Dermis blood vessel endothelial cell (primary cell): ENCODE results near the gene DHX34. TPM values are rescaled to one million over a fixed set of nuclear protein-coding genes. Genes with fewer than 3 reads are reported as not detected.
"Not testable (repeated sequence)": the region's sequence is repeated elsewhere in the genome, so short reads cannot be mapped to it uniquely, and the experiment has no call there.

ENCODE experiments used
- DNase-seq: peaks from one replicate; pipeline ENCODE4 v3.0.0; 2010
- total RNA-seq: library from RNA; depleted of rRNA; stranded (reverse); fragments of >200 nt; gene quantifications from 2 replicates; pipeline ENCODE4 v1.2.3, GENCODE V29; 2014

DHX34 gene, protein sequence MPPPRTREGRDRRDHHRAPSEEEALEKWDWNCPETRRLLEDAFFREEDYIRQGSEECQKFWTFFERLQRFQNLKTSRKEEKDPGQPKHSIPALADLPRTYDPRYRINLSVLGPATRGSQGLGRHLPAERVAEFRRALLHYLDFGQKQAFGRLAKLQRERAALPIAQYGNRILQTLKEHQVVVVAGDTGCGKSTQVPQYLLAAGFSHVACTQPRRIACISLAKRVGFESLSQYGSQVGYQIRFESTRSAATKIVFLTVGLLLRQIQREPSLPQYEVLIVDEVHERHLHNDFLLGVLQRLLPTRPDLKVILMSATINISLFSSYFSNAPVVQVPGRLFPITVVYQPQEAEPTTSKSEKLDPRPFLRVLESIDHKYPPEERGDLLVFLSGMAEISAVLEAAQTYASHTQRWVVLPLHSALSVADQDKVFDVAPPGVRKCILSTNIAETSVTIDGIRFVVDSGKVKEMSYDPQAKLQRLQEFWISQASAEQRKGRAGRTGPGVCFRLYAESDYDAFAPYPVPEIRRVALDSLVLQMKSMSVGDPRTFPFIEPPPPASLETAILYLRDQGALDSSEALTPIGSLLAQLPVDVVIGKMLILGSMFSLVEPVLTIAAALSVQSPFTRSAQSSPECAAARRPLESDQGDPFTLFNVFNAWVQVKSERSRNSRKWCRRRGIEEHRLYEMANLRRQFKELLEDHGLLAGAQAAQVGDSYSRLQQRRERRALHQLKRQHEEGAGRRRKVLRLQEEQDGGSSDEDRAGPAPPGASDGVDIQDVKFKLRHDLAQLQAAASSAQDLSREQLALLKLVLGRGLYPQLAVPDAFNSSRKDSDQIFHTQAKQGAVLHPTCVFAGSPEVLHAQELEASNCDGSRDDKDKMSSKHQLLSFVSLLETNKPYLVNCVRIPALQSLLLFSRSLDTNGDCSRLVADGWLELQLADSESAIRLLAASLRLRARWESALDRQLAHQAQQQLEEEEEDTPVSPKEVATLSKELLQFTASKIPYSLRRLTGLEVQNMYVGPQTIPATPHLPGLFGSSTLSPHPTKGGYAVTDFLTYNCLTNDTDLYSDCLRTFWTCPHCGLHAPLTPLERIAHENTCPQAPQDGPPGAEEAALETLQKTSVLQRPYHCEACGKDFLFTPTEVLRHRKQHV
- total RNA-seq = 10.9 and 12.2 TPM in 2 replicates

- DNase-seq = peak; percentile 100
Measured at GRCh38 chr19:47348819-47349795, at the start of gene DHX34. Gene DHX34, plus strand, starts transcription at chr19:47349315. Its CDS starts 3,716 bp downstream, at chr19:47353031.

DNA sequence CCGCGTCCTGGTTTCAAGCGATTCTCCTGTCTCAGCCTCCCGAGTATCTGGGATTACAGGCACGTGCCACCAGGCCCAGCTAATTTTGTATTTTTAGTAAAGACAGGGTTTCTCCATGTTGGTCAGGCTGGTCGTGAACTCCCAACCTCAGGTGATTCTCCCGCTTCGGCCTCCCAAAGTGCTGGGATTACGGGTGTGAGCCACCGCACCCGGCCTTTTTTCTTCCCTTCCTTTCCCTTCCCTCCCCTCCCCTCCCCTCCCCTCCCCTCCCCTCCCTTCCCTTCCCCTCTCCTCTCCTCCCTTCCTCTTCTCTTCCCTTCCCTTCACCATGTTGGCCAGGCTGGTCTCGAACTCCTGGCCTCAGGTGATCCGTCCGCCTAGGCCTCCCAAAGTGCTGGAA, 48.2 kb upstream of the DHX34 start:
- DNase-seq = not testable (repeated sequence)

GRCh38 chr19:47302249-47302648, 46.9 kb upstream of the DHX34 start:
- DNase-seq = no peak

- no peak for DNase-seq
Measured at GRCh38 chr19:47303966-47304365, 45.1 kb upstream of the DHX34 start.

DNA sequence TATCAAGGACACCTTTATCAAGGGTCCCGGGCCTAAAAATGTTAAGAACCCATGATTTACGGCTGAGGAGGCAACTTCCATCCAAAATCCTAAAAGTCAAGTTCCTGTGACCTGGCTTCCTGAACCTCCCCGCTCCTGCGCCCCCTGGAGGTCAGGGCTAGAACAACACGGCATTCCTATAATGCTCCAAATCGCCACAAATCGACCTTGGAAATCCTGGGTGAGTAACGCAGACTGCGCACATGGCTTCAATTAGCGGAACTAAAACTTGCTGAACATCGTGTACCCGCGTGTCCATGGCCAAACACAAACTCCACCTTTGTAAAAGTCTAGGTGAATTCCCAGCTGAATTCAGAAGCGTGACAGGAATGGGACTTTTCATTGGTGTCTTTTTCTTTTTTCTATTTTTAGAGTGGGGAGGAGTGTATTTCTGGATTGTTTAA, 43.8 kb upstream of the DHX34 start:
- DNase-seq = peak; percentile 74

GRCh38 chr19:47306303-47306702, 42.8 kb upstream of the DHX34 start:
- no peak for DNase-seq

DNA sequence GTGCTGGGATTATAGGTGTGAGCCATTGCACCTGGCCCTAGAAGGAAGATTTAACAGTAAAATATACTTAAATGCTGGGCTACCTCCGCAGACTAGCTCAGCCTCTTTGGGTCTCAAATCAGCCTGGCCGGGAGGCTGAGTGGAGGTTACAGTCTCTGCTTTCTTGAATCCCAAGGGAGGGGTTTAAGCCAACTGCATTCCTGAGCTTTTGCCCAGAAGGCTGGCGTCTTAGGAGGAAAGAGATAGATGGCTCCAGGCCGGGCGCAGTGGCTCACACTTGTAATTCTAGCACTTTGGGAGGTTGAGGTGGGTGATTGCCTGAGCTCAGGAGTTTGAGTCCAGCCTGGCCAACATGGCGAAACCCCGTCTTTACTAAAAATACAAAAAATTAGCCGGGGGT, 40.1 kb upstream of the DHX34 start:
- DNase-seq = no peak

DNA sequence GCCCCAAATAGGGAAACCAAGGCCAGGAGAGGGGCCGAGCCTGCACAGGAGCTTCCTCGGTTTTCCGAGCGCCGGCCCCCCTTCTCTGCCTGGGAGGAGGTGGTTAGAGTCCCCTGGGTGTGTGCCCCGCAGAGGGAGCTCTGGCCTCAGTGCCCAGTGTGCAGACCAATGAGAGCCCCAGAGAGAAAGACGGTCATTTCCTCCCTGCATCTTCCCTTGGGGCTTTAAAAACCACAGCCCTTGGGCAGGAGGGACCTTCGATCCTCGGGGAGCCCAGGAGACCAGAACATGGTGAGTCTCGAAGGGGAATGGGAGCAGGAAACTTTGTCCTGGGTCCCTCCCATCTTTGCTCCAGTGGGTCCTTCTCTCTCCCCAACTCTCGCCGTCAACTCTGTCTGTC, 39.5 kb upstream of the DHX34 start, which contains the start of gene C5AR1:
TSS of gene C5AR1 (plus strand) at position 254 of the 400 bp plus-strand sequence. CDS start at position 289, 35 bp downstream.
- DNase-seq = no peak

GRCh38 chr19:47310323-47310722, 38.8 kb upstream of the DHX34 start:
- DNase-seq = no peak

- DNase-seq = no peak
Measured at GRCh38 chr19:47310819-47311218, 38.3 kb upstream of the DHX34 start.

DNA sequence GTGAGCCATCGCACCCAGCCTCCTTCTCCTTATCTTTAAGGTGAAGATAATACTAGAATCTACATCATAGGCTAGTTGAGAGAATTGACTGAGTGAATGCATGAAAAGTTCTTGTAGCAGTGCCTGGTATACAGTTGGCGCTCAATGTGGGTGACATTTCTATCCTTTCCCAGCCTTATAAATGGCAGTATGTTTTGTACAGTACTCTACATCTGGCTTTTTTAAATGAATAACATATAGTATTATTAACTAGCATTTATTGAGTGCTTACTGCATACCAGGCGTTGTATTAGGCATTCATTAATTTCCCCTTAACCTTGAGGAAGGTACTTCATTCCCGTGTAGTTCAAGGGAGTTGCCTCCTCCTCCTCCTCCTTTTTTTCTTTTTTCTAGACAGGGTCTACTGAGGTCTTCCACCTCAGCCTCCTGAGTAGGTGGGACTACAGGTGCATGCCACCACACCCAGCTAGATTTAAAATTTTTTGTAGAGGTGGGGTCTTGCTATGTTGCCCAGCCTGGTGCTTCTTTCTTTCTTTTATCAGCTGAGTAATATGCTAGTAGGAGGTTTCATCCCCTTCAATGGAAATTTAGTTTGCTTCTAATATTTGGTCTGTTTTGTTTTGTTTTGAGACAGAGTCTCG, 36.6 kb upstream of the DHX34 start:
- no peak for DNase-seq

DNA sequence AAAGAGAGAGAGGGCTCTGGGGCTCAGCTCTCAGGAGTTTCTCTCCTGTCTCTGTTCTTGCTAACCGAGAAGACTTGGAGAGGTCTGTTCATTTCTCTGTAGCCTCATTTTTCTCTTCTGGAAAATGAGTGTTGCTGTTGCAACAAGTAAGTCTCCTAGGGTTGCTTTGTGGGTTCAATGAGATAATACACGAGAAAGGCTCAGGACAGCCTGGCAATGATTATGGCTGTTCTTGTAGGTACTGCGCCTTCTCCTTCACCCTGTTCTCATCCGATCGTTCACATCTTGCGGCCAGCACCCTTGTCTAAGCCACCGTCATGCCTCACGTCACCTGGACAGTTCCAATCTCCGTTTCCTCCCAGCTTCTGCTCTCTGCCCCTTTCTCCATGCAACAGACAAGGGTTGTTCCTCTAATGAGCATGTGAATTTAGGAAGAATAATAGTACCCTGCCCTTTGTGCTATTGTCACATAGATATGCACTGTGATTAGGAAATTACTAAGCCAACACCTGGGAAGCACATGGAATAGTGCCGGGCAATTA, 35.3 kb upstream of the DHX34 start:
- no peak for DNase-seq

- DNase-seq = peak; percentile 53
Measured at GRCh38 chr19:47315125-47315821, 33.8 kb upstream of the DHX34 start.

GRCh38 chr19:47316513-47316912, 32.6 kb upstream of the DHX34 start:
- no peak for DNase-seq

DNA sequence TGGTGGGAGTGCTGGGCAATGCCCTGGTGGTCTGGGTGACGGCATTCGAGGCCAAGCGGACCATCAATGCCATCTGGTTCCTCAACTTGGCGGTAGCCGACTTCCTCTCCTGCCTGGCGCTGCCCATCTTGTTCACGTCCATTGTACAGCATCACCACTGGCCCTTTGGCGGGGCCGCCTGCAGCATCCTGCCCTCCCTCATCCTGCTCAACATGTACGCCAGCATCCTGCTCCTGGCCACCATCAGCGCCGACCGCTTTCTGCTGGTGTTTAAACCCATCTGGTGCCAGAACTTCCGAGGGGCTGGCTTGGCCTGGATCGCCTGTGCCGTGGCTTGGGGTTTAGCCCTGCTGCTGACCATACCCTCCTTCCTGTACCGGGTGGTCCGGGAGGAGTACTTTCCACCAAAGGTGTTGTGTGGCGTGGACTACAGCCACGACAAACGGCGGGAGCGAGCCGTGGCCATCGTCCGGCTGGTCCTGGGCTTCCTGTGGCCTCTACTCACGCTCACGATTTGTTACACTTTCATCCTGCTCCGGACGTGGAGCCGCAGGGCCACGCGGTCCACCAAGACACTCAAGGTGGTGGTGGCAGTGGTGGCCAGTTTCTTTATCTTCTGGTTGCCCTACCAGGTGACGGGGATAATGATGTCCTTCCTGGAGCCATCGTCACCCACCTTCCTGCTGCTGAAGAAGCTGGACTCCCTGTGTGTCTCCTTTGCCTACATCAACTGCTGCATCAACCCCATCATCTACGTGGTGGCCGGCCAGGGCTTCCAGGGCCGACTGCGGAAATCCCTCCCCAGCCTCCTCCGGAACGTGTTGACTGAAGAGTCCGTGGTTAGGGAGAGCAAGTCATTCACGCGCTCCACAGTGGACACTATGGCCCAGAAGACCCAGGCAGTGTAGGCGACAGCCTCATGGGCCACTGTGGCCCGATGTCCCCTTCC, 28.9 kb upstream of the DHX34 start:
- no peak for DNase-seq

DNA sequence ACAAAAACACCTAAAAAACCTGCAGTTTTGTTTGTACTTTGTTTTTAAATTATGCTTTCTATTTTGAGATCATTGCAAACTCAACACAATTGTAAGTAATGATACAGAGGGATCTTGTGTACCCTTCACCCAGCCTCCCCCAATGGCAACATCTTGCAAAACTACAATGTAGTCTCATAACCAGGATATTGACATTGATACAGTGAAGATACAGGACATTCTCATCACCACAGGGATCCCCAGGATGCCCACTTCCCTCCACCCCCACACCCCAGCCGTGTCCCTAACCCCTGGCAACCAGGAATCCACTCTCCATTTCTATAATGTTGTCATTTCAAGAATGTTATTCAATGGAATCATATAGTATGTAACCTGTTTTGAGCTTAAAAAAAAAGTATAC, 27.5 kb upstream of the DHX34 start:
- no peak for DNase-seq

DNA sequence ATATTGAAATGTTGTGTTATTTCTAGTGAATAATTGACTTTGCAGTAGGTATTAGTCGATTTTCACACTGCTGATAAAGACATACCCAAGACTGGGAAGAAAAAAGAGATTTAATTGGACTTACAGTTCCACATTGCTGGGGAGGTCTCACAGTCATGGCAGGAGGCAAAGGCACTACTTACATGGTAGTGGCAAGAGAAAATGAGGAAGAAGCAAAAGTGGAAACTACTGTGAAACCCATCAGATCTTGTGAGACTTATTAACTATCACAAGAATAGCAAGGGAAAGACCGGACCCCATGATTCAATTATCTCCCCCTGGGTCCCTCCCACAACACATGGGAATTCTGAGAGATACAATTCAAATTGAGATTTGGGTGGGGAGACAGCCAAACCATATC, 27.1 kb upstream of the DHX34 start:
- DNase-seq = no peak

DNA sequence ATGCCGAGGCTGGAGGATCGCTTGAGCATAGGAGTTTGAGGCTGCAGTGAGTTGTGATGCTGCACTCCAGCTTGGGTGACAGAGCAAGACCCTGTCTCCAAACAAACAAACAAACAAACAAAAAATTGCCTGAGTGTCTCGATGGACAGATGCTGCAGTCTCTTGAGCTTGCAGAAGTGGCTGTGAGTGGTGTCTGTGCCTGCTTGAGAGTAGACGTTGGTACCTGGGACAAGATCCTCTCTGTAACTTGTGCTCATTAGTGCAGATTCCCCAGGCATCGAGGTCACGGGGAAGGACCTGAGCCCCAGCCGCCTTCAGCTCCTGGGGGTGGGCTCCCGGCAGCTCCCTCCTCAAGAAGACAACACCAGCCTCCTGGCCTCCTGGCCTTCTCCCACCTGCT, 25.7 kb upstream of the DHX34 start:
- DNase-seq = no peak

- no peak for DNase-seq
Measured at GRCh38 chr19:47323872-47324271, 25.2 kb upstream of the DHX34 start.
